Trophoblast cell (in vitro differentiated cells and primary cell): ENCODE data around the gene NAE1.

ENCODE experiments used
- DNase-seq, 2 donors: peaks; one replicate each; pipeline ENCODE4 v3.0.0-alpha.2; 2016
- H2AFZ ChIP-seq: 2 replicates; pipeline ENCODE4 v1.6.1; 2013; ENCODE audit warnings: low read length, moderate library complexity, mild to moderate bottlenecking; ENCODE audit not compliant: insufficient read depth, poor library complexity
- H2AK5ac ChIP-seq: 2 replicates; pipeline ENCODE4 v1.6.1; 2013; ENCODE audit warnings: mild to moderate bottlenecking, low read length
- H2BK120ac ChIP-seq: 2 replicates; pipeline ENCODE4 v1.6.1; 2013; ENCODE audit warnings: low read length, mild to moderate bottlenecking, moderate library complexity; ENCODE audit not compliant: insufficient read depth, poor library complexity
- H2BK12ac ChIP-seq: 2 replicates; pipeline ENCODE4 v1.6.1; 2013; ENCODE audit warnings: mild to moderate bottlenecking, low read length, moderate library complexity
- H2BK5ac ChIP-seq: 2 replicates; pipeline ENCODE4 v1.6.1; 2013; ENCODE audit warnings: low read length, low read depth, moderate library complexity, mild to moderate bottlenecking; ENCODE audit not compliant: poor library complexity
- H3K14ac ChIP-seq: 2 replicates; pipeline ENCODE4 v1.6.1; 2013; ENCODE audit warnings: mild to moderate bottlenecking, low read length
- H3K18ac ChIP-seq: 2 replicates; pipeline ENCODE4 v1.6.1; 2013; ENCODE audit warnings: mild to moderate bottlenecking, low read length
- H3K23ac ChIP-seq: 2 replicates; pipeline ENCODE4 v1.6.1; 2013; ENCODE audit warnings: low read length
- H3K27ac ChIP-seq: 2 replicates; pipeline ENCODE4 v1.5.1; 2013; ENCODE audit warnings: low read depth, mild to moderate bottlenecking, inconsistent platforms, low read length, moderate library complexity
- H3K27me3 ChIP-seq: 2 replicates; pipeline ENCODE4 v1.6.1; 2013; ENCODE audit warnings: inconsistent platforms, mild to moderate bottlenecking, low read length, moderate library complexity; ENCODE audit not compliant: insufficient read depth
- H3K36me3 ChIP-seq, 2 experiments: 1 replicate in 1 of 2; 2 replicates in 1 of 2; pipeline ENCODE4 v1.6.1; 2013; ENCODE audit warnings: low read length in 2 of 2, mild to moderate bottlenecking in 2 of 2, moderate library complexity in 1 of 2; ENCODE audit not compliant: insufficient read depth in 2 of 2, control insufficient read depth in 1 of 2
- H3K4ac ChIP-seq: 2 replicates; pipeline ENCODE4 v1.6.1; 2013; ENCODE audit warnings: low read depth, mild to moderate bottlenecking, low read length, moderate library complexity
- H3K4me1 ChIP-seq, 2 experiments: 1 replicate in 1 of 2; 2 replicates in 1 of 2; pipeline ENCODE4 v1.6.1; 2013; ENCODE audit warnings: low read length in 2 of 2, mild to moderate bottlenecking in 2 of 2, moderate library complexity in 1 of 2; ENCODE audit not compliant: insufficient read depth in 2 of 2, control insufficient read depth in 1 of 2
- H3K4me2 ChIP-seq: 2 replicates; pipeline ENCODE4 v1.6.1; 2013; ENCODE audit warnings: inconsistent platforms, mild to moderate bottlenecking, low read length, moderate library complexity
- H3K4me3 ChIP-seq: 2 replicates; pipeline ENCODE4 v1.5.1; 2013; ENCODE audit warnings: mild to moderate bottlenecking, low read depth, low read length, inconsistent platforms
- H3K79me1 ChIP-seq: one replicate; pipeline ENCODE4 v1.6.1; 2013; ENCODE audit warnings: low read length
- H3K79me2 ChIP-seq: 2 replicates; pipeline ENCODE4 v1.6.1; 2013; ENCODE audit warnings: low read length, mild to moderate bottlenecking; ENCODE audit not compliant: control insufficient read depth, insufficient read depth, poor library complexity
- H3K9ac ChIP-seq: 2 replicates; pipeline ENCODE4 v1.6.1; 2013; ENCODE audit warnings: mild to moderate bottlenecking, low read length
- H3K9me3 ChIP-seq: 2 replicates; pipeline ENCODE4 v1.6.1; 2013; ENCODE audit warnings: low read depth, mild to moderate bottlenecking, control low read depth, inconsistent platforms, low read length; ENCODE audit not compliant: insufficient read depth
- H4K12ac ChIP-seq: 2 replicates; pipeline ENCODE4 v1.6.1; 2013; ENCODE audit warnings: low read depth, mild to moderate bottlenecking, low read length, moderate library complexity
- H4K8ac ChIP-seq: 2 replicates; pipeline ENCODE4 v1.6.1; 2013; ENCODE audit warnings: low read depth, mild to moderate bottlenecking, low read length, moderate library complexity
- H4K91ac ChIP-seq: one replicate; pipeline ENCODE4 v1.6.1; 2013; ENCODE audit warnings: low read depth, mild to moderate bottlenecking, low read length, moderate library complexity
- WGBS: extraction: QIAGEN DNeasy Blood & Tissue Kit; methylation state at CpG from one replicate; pipeline ENCODE4 v1.1.7; 2013; ENCODE audit warnings: missing lambda C conversion rate; ENCODE audit not compliant: insufficient read length, insufficient coverage; ENCODE audit errors: extremely low coverage; 5-methylcytosine and 5-hydroxymethylcytosine counted together

The NAE1 gene

DNA sequence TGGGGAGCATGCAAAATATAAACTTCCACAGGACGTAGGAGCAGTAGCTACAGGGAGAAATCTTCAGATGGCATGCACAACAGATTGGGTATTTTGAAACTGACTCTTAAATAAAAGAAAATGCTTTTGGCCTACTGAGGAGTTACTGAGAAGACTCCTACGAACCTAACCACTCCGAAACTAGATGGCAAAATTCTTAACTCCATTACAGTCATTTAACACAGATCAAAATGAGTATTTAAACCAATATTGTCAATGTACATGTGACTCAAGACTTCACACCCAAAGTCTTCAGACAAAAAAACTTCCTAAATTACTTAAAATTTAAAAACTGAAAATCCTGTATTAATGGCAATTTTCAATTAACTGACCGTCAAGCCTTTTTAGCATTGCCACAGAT is 21.0 kb downstream of the NAE1 start:
- H3K36me3 ChIP-seq = peaks cover 21 to 37% of the 10 kb centered on the region in 2 experiments
- H3K79me1 ChIP-seq = no peaks in the 10 kb centered on the region
- no peak overlapping the region for H3K4me2 ChIP-seq
- H4K8ac ChIP-seq = no peak overlapping the region
- H3K14ac ChIP-seq = no peak overlapping the region
- no peak overlapping the region for H3K23ac ChIP-seq
- H4K12ac ChIP-seq = no peak overlapping the region
- no peak overlapping the region for H2BK5ac ChIP-seq
- H2AFZ ChIP-seq = no peak overlapping the region
- H3K27me3 ChIP-seq = no peaks in the 10 kb centered on the region
- no CpG with 5 or more reads among the region's 4 CpGs for WGBS
- DNase-seq = no peak
- no peak overlapping the region for H3K9ac ChIP-seq
- no peak overlapping the region for H4K91ac ChIP-seq
- no peak overlapping the region for H3K18ac ChIP-seq
- H2BK12ac ChIP-seq = no peak overlapping the region
- no peak overlapping the region for H3K27ac ChIP-seq
- no peak overlapping the region for H2AK5ac ChIP-seq
- H2BK120ac ChIP-seq = no peak overlapping the region
- H3K4me3 ChIP-seq = no peak overlapping the region
- H3K9me3 ChIP-seq = no peaks in the 10 kb centered on the region
- no peaks in the 10 kb centered on the region for H3K4me1 ChIP-seq
- no peak overlapping the region for H3K4ac ChIP-seq
- no peaks in the 10 kb centered on the region for H3K79me2 ChIP-seq

DNA sequence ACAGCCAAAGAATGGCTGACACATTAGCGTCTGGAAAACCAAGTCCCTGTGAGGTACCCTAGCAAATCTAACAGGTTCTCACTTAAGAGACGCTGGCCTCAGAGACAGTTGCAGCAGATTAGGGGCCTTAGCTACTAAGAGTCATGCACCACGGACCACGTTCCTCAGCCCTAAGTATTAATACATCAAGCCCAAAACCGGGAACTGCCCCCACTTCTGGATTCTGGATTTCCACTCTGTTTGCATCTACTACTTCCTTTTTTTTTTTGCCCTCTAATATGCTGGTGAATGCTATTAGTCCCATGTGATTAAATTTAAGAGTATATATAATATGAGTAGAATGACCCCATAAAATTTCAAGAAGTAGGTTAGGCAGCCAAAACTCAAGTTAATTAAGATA is 28.6 kb downstream of the NAE1 start:
- Histone ChIP-seq H3K9ac (no peak overlapping the region), H3K27ac (no peak overlapping the region), H3K23ac (no peak overlapping the region), H3K79me1 (no peaks in the 10 kb centered on the region), H2BK12ac (no peak overlapping the region), H3K4me1 (no peaks in the 10 kb centered on the region), H3K27me3 (no peaks in the 10 kb centered on the region), H4K8ac (no peak overlapping the region), H3K4ac (no peak overlapping the region), H2AFZ (no peak overlapping the region), H2BK5ac (no peak overlapping the region), H2AK5ac (no peak overlapping the region), H3K4me2 (no peak overlapping the region), H3K9me3 (peaks cover 1% of the 10 kb centered on the region), H3K79me2 (no peaks in the 10 kb centered on the region), H4K91ac (no peak overlapping the region), H2BK120ac (no peak overlapping the region), H3K18ac (no peak overlapping the region), H4K12ac (no peak overlapping the region), H3K14ac (no peak overlapping the region), H3K4me3 (no peak overlapping the region), H3K36me3 (peaks cover 15 to 30% of the 10 kb centered on the region in 2 experiments)
- no CpG with 5 or more reads among the region's 5 CpGs for WGBS
- no peak for DNase-seq

DNA sequence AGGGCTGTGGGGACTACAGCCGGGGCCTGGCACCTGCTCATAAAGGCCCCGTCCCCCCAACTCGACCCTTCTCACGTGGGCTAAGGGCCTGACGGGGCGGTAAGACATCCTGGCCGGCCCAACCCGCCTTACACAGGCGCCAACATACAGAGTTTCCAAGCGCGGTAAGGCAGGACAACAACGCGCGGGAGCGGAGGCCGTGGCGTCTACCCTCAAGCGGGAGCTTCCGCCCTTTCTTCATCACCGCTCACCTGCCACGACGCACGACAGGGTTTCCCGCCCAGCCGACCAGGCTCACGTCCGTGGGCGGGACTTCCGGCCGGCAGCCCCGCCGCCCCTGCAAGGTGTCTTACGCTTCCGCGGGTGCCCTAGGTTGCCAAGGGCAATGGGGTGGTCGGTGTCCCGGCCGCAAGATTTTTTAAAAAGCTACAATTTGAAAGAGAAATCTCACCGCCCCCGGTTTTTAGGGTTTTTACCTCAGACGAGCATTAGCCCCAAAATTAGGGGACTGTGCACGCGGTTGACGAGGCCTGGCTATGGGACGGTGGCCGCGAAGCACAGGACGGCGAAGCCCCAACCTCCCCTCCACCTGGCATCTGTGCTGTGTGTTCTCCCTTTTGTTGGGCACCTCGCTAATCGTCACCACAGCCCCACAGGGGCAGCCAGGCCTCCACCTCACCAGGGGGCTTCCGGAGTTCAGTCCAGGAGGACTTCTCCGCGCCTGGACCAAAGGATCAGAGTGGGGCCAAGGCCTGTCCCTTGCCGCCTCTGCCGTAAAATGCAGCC is 29.3 kb downstream of the NAE1 start, which contains the start of gene TERB1:
Gene TERB1, minus strand, starts transcription at position 265 of the 786 bp plus-strand sequence. CDS start 4,786 bp downstream, outside the sequence.
- Histone ChIP-seq H3K4ac (no peak within 1 kb of the TSS), H3K36me3 (peaks cover 12 to 26% of the 10 kb centered on the region in 2 experiments), H3K9ac (no peak within 1 kb of the TSS), H3K27ac (no peak within 1 kb of the TSS), H3K9me3 (peaks cover 1% of the 10 kb centered on the region), H3K23ac (no peak within 1 kb of the TSS), H4K91ac (no peak within 1 kb of the TSS), H3K4me1 (no peaks in the 10 kb centered on the region), H4K8ac (no peak within 1 kb of the TSS), H3K4me2 (no peak within 1 kb of the TSS), H3K14ac (no peak within 1 kb of the TSS), H3K27me3 (no peaks in the 10 kb centered on the region), H2BK12ac (no peak within 1 kb of the TSS), H3K18ac (no peak within 1 kb of the TSS), H3K4me3 (no peak within 1 kb of the TSS), H3K79me1 (no peaks in the 10 kb centered on the region), H2BK120ac (no peak within 1 kb of the TSS), H2AK5ac (no peak within 1 kb of the TSS), H3K79me2 (no peaks in the 10 kb centered on the region), H2AFZ (no peak within 1 kb of the TSS), H2BK5ac (no peak within 1 kb of the TSS), H4K12ac (no peak within 1 kb of the TSS)
- DNase-seq = no peak
- no CpG with 5 or more reads among the region's 56 CpGs for WGBS

DNA sequence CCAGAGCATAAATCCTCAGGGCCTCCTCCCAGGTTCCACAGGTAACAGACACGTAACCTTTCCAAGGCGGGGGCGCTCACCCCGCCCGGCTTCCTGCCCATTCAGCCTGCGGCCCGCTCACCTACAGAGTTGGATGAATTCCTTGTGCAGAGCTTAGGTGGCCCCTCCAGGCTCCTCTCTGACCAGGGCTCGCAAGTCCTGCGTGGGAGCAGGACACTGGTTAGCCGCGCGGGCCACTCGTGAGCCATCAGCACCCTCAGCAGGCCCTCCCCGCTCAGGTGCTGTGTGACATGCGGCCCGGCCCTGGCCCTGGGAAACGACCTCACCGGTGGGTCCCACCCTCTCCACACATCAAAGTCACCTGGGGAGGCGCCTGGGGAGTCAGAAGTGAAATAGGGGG is 29.9 kb downstream of the NAE1 start:
- Histone ChIP-seq H2AFZ (no peak overlapping the region), H3K4me3 (no peak overlapping the region), H2BK120ac (no peak overlapping the region), H3K9me3 (peaks cover 1% of the 10 kb centered on the region), H4K12ac (no peak overlapping the region), H3K36me3 (peaks cover 9 to 23% of the 10 kb centered on the region in 2 experiments), H3K4me1 (no peaks in the 10 kb centered on the region), H3K79me2 (no peaks in the 10 kb centered on the region), H2AK5ac (no peak overlapping the region), H4K8ac (no peak overlapping the region), H3K27ac (no peak overlapping the region), H3K4ac (no peak overlapping the region), H3K23ac (no peak overlapping the region), H3K18ac (no peak overlapping the region), H2BK5ac (no peak overlapping the region), H4K91ac (no peak overlapping the region), H3K4me2 (no peak overlapping the region), H3K79me1 (no peaks in the 10 kb centered on the region), H3K27me3 (no peaks in the 10 kb centered on the region), H3K9ac (no peak overlapping the region), H3K14ac (no peak overlapping the region), H2BK12ac (no peak overlapping the region)
- no CpG with 5 or more reads among the region's 19 CpGs for WGBS
- no peak for DNase-seq
